CD1c-positive myeloid dendritic cell (primary cell): ENCODE measurements around the gene AKR7A3.
"Not testable (repeated sequence)": the region's sequence is repeated elsewhere in the genome, so short reads cannot be mapped to it uniquely, and the experiment has no call there.

Experiments
- DNase-seq: peaks from one replicate; pipeline ENCODE4 v3.0.0-alpha.2; 2016; ENCODE audit errors: extremely low spot score

The AKR7A3 gene

DNA sequence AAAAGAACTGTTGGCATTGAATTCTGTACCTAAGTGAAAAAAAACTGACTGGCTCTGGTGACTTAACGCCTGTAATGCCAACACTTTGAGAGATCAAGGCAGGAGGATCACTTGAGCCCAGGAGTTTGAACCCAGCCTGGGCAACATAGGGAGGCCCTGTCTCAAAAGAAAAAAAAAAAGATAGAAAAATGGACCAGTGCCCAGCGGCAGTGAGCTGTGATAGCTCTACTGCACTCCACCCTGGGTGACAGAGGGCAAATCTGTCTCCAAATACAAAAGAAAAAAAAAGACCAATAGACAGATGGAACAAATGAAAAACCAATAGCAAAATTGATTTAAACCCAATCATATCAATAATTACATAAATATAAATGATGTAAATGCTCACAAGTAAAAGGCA, 674 bp upstream of the AKR7A3 start:
- DNase-seq, result no peak

DNA sequence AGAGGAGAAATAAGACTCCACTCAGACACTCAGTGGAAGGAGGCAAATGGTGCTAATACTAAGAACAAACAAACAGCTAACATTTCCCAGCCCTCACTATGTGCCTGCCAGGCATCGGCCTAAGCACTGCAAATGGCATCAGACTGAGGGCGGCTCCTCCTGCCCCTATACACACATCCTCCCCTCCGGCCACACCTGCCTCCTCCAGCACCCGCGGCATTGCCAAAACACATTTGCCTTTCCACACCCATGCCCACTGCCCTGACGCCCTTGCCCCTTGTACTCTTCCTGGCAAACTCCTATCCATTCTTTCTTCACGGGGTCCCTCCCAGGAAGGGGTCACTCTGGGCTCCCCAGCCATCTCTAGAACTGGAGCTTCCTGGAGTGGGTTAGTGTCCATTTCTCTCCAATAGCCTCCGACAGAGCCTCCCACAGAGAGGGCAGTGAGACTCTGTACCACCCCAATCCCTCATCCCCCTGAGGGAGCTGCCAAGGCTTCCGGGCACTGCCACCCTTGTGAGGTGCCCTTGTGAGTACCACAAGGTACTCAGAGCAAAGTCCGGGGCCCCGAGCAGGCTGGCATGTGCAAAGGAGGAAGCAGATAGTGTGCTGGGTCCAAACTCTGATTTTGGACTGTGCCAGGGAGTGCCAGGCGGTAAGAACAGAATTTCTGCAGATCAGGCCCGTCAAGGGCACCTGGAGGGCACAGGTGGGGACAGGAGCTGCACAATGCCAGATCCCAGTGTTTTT, 959 bp downstream of the AKR7A3 start:
- DNase-seq, result no peak

DNA sequence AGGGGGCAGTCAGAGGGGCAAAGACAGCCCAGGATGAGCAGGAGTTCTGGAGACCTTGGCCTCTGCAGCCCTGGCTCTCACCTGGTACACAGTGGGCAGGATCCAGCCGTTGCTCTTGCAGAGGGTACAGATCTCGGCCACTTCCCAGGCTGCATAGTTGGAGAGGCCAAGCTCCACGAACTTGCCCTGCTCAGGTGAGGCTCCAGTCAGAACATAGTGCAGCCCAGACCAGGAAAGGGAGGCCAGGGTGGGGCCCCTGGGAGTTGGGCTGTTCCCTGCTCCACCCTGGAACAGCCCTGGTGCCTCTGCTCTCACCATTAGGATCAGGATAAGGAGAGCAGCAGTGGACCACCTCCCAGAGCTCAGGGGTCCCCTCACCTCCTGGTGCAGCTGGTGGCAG, 2.8 kb downstream of the AKR7A3 start:
- not testable (repeated sequence) for DNase-seq

DNA sequence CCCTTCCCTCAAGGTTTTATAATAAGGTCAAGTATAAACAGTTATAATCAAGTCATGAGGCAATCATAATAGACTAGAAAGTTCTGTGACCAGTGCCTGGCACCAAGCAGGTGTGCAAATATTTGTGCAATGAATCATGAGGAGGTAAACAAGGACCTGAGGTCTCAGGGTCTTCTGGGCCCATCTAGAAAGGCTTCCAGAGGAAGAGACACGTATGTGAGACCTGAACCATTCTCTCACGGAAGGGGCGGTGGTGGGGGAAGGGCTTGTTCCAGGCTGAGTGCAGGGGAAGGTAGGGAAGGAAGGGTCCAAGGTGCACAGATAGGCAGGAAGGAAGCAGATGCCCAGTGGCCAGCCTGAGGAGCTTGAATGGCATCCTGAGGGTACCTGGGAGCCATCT, 3.2 kb downstream of the AKR7A3 start:
- DNase-seq, result not testable (repeated sequence)

DNA sequence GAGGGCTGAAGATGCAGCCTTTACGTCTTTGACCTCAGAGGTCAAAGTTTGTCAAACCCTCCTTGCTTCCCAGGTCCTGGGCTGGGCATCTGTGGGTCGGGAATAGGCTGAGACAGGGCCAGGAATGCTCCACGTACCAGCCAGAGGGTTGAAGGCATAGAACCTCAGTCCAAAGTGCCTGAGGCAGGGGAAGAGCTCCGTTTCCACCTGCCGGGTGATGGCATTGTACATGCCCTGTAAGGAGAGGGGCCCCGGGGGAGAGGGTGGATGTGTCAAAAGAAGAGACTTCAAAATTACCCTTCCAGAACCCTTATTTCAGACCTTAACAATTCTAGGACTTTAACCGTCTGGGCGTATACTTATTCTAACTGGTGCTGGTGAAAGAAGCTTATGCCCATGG, 3.7 kb downstream of the AKR7A3 start:
- DNase-seq, result no peak

DNA sequence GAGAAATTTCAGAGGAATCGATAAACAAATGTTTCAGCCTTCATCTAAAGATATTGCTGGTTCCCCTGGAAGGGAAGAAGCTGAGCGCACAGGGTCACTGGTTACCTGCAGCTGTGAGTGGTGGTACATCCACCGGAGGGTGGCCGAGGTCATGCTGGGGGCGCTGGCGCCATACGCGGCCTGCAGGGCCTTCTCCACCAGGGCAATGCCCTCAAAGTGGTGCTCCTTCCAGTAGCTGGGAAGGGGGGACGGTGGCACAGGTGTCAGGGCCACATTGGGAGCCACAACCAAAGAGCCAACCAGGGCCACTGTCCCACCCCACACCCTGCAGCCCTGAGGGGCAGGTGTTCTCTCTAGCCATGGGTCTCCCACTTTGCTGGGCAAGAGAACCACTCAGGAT, 4.7 kb downstream of the AKR7A3 start:
- DNase-seq, result no peak

DNA sequence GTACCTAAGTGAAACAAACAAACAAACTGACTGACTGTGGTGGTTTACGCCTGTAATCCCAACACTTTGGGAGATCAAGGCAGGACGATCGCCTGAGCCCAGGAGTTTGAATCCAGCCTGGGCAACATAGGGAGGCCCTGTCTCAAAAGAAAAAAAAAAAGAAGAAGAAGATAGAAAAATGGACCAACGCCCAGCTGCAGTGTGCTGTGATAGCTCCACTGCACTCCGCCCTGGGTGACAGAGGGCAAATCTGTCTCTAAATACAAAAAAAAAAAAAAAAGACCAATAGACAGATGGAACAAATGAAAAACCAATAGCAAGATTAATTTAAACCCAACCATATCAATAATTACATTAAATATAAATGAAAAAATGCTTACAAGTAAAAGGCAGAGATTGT, 13.9 kb downstream of the AKR7A3 start:
- no peak for DNase-seq

DNA sequence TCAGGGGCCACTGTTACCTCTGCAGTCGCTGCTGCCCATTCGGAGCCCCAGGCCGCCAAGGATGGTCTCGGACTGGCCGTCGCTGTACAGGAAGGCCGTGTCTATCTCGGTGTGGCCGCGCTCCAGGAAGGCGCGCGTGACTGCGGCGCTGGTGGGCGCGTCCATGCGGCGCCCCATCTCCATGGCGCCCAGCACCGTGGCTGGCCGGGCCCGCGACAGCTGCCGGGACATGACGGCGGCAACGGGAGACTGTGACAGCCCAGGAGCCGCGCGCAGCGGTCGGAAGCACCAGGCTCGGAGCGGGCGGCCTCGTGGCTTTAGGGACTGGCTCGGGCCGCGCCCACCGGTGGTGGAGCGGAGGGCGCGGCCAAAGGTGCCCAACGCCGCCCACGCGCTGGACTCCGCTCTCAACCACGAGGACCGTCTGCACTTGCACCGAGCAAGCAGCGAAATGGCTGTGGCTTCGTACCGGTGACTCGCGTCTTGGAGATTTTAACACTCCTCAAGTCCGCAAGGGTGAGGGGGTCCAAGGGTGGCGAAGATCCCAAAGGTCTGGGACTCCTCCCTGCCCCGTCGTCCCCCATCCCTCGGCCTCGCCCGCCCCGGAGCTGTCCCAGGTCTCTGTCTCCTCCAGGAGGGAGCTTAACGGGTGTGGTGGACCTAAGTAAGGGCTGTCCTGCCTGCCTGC, 14.6 kb downstream of the AKR7A3 start:
- peak; percentile 54 for DNase-seq

DNA sequence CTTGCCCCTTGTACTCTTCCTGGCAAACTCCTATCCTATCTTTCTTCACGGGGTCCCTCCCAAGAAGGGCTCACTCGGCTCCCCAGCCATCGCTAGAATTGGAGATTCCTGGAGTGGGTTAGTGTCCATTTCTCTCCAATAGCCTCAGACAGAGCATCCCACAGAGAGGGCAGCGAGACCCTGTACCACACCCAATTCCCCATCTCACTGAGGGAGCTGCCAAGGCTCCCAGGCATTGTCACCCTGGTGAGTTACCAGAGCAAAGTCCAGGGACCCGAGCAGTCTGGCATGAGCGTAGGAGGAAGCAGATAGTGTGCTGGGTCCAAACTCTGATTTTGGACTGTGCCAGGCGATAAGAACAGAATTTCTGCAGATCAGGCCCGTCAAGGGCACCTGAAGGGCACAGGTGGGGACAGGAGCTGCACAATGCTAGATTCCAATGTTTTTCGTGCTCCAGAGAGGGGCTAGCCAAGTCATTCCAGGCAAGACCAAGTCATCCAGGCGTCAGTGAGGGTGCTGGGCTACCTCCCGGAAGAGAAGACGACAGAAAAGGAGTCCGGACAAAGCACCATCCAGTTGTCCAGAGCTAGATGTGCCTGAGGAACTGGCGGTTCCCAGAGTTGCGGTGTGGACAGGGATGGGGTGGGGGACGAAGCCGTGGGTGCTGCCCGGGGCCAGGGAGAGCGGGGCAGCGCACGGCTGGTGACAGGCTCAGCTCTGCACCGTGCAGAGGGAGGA, 15.3 kb downstream of the AKR7A3 start:
- no peak for DNase-seq

DNA sequence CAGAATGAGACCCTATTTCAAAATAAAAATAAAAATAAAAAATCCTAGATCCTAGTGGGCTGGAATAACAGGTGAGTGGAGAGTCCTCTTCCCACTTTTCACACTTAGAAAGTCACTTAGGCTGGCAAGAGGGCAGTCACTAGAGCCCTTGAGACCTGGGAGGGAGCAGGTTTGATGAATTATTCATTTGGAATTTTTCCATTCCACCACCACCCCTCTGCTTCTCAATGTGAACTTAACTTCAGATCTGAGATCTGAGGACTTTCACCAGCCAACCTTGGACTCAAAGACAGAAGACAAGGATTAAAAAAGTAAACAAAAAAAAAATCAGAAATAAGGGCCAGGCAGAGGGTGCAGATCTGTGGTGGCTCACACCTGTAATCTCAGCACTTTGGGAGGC, 16.5 kb downstream of the AKR7A3 start:
- no peak for DNase-seq

DNA sequence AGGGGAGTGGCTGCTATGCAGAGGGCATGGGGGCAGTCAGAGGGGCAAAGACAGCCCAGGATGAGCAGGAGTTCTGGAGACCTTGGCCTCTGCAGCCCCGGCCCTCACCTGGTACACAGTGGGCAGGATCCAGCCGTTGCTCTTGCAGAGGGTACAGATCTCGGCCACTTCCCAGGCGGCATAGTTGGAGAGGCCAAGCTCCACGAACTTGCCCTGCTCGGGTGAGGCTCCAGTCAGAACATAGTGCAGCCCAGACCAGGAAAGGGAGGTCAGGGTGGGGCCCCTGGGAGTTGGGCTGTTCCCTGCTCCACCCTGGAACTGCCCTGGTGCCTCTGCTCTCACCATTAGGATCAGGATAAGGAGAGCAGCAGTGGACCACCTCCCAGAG, 18.2 kb downstream of the AKR7A3 start:
- not testable (repeated sequence) for DNase-seq

DNA sequence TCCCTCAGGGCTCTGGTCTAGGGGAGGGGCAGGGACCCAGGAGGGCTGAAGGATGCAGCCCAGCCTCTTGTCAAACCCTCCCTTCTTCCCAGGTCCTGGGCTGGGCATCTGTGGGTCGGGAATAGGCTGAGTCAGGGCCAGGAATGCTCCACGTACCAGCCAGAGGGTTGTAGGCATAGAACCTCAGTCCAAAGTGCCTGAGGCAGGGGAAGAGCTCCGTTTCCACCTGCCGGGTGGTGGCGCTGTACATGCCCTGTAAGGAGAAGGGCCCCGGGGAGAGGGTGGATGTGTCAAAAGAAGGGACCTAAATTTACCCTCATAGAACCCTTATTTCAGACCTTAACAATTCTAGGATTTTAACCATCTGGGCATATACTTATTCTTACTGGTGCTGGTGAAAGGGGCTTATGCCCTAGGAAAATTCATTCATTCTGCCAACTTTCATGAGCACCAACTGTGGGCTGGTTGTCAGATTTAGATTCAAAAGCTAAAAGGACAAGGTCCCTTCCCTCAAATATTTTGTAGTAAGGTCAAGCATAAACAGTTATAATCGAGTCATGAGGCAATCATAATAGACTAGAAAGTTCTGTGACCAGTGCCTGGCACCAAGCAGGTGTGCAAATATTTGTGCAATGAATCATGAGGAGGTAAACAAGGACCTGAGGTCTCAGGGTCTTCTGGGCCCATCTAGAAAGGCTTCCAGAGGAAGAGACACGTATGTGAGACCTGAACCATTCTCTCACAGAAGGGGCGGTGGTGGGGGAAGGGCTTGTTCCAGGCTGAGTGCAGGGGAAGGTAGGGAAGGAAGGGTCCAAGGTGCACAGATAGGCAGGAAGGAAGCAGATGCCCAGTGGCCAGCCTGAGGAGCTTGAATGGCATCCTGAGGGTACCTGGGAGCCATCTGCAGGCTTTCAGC, 18.9 kb downstream of the AKR7A3 start:
- DNase-seq, result not testable (repeated sequence)

DNA sequence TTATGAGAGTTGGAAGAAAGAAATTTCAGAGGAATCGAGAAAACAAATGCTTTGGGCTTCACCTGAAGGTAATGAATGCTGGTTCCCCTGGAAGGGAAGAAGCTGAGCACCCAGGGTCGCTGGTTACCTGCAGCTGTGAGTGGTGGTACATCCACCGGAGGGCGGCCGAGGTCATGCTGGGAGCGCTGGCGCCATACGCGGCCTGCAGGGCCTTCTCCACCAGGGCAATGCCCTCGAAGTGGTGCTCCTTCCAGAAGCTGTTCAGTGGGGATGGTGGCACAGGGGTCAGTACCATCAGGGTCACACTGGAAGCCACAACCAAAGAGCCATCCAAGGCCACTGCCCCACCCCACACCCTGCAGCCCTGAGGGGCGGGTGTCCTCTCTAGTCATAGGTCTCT, 20.1 kb downstream of the AKR7A3 start:
- no peak for DNase-seq

DNA sequence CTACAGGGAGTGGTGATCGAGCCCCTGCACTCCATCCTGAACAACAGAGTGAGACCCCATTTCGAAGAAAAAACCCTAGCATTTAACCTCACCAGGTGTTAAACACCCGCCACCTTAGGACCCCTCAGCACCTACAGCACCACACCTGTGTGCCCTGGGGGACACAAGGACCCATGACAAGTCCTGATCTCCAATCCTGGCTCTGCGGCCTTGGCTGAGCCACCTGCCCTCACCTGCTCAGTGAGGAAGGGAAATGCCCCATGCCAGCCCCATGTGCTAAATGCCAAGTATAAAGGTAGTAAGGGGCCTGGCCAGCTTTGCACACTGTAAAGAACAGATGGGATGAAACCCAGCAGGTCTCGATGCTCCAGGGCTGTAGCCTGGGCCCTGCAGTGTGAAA, 25.8 kb downstream of the AKR7A3 start:
- DNase-seq, result no peak

DNA sequence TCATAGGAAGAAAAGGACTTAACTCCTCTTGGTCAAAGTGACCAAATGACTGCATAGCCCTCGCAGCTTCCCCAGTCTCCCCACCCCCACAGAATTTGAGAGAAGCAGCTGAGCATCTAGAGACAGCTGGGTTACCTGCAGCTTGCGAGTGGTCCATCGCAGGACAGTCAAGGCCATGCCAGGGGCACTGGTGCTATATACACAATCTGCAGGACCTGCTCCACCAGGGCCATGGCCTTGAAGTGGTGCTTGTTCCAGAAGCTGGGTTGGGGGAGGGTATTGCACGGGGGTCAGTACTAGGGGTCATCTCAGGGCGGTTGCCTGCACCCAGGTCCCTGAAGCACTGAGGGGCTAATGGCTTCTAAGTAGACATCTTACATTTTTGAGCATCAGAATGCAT, 26.5 kb downstream of the AKR7A3 start:
- no peak for DNase-seq

DNA sequence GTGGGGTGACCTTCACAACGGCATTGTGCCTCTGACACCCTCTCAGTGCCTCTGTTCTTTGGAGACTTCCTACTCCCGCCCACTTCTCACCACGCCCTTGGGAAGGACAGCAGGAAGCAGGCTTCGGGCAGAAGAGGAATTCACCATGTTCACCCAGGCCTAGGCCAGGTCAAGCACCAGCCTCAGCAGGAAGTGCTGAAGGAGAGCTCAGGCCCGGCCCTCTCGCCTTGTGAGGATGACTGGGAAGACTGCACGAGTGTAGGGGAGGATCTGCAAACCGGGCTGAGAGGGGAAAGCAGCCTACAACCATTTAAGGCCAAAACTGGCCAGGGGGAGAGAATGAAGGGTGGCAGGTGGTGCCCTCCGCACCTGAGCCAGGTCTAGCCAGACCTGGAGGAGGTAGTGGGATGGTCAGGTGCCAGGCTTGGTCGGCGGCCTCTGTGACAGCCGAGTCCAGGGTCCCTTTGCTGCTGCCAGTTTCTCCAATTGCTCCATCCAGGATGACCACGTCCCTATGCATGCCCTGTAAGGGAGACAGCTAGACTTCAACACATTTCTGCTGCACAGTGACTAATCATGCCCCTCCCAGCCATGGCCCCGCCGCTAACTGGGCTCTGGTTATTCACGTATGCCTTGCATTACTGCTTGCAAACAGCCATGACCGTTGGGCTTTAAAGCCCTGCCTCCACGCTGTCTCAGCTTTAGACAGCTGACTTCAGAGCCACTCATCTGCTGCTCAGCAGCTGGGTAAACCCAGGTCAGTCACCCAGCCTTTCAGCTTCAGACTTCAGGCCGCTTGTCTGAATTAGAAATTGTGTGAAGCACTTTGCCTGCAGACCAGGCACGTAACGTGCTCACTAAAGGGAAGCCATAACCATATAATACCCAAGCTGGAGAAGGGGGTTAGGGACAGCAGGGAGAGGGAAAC, 28.1 kb downstream of the AKR7A3 start:
- DNase-seq, result peak; percentile 74

DNA sequence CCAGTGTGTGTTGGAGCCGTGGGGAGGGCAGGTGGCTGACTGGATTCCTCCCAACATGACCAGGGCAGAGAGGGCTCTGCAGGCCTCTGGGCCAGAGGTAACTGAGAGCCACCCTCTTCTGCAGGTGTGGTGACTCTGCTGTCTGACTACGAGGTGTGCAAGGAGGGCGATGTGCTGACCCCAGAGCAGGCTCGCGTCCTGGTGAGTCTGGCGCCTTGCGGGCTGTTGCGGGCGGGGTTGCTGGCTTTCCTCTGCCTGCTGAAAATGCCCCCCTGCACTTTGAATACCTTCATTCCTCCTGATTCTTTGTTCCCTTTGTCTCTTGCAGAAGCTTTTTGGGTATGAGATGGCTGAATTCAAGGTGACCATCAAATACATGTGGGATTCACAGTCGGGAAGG, 30.2 kb downstream of the AKR7A3 start:
- DNase-seq, result no peak

DNA sequence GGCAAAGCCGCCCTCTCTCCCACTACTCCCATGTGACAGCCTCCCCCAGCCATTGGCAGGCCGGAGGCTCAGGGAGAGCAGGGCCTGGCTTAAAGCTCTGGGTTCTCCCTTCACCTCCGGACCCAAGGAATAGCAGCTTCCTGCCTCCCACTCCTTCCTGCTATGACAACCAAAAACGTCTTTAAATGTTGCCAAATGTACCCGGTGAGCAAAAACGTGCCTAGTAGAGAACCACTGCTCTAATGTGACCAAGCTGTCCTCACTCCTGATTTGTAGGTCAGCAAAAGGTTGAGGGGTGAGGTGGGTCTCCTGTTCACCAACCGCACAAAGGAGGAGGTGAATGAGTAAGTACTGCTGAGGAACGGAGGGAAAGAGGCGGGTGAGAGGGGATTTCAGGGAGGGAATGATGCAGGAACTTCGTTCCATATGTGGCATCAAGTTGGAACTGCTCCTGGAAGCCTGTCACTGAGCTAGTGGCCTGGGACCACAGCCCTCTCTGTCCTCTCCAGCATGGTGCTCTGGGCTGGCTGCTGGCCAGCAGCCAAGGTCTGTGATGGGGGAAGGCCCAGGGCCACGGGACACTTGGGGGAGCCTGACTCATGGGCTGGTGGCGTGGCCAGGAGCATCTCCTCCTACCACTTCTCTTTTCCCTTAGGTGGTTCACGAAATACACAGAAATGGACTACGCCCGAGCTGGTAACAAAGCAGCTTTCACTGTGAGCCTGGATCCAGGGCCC, 31.2 kb downstream of the AKR7A3 start:
- DNase-seq, result peak; percentile 89

DNA sequence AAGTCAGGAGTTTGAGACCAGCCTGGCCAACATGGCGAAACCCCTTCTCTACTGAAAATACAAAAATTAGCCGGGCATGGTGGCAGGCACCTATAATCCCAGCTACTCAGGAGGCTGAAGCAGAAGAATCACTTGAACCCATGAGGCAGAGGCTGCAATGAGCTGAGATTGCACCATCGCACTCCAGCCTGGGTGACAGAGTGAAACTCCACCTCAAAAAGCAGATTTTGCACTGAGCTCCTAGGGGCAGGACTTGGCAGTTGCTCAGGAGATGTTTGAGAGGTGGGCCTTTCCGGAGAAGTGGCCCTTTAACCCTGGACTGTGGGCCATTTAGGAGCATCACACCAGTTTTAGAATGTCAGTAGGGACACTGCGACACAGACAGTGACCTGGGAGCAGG, 32.3 kb downstream of the AKR7A3 start:
- not testable (repeated sequence) for DNase-seq

DNA sequence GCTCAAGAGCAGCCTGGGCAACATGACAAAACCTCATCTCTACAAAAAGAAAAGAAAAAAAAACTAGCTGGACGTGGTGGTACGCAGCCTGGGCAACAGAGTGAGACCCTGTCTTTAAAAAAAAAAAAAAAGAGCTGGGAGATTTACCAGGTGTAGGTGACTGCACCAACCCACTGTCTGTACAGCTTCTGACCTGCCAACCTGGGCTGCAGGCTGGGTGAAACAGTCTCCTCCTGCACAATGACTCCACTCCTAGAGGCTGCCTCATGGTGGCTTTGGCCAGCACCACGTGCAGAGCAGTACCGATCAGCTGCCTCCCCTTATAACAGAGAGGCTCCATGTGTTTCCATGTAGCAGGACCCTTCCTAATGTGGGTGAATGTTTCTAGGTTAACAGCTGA, 33.3 kb downstream of the AKR7A3 start:
- DNase-seq, result no peak
